GM19395 (cell line): ENCODE data around the gene ERICH4.

Experiments
- ATAC-seq: cut with Tn5 transposase; IDR thresholded peaks from one replicate; pipeline ENCODE4 v1.9.1; 2021; ENCODE audit warnings: mild to moderate bottlenecking, moderate library complexity; ENCODE audit not compliant: unreplicated experiment

Gene ERICH4

GRCh38 chr19:41413947-41414346 is 29.0 kb upstream of the ERICH4 start:
- no peak for ATAC-seq

GRCh38 chr19:41414461-41414860 is 28.5 kb upstream of the ERICH4 start:
- ATAC-seq = no peak

GRCh38 chr19:41415154-41415571 is 27.8 kb upstream of the ERICH4 start:
- no peak for ATAC-seq

GRCh38 chr19:41416194-41416674 is 26.7 kb upstream of the ERICH4 start:
- no peak for ATAC-seq

- ATAC-seq = no peak
These were observed 22.7 kb upstream of the ERICH4 start for GRCh38 chr19:41420101-41420880.

- no peak for ATAC-seq
These were observed 21.6 kb upstream of the ERICH4 start for GRCh38 chr19:41421314-41421713.

- ATAC-seq = no peak
These were observed 21.0 kb upstream of the ERICH4 start for GRCh38 chr19:41421973-41422372.

- ATAC-seq = no peak
These were observed 20.5 kb upstream of the ERICH4 start for GRCh38 chr19:41422456-41422855.

- ATAC-seq = no peak
These were observed 20.0 kb upstream of the ERICH4 start for GRCh38 chr19:41422955-41423354.

GRCh38 chr19:41424335-41425173 is 18.4 kb upstream of the ERICH4 start:
- no peak for ATAC-seq

GRCh38 chr19:41425174-41426115 is 17.5 kb upstream of the ERICH4 start:
- ATAC-seq = no peak

GRCh38 chr19:41426116-41426841 is 16.7 kb upstream of the ERICH4 start:
- ATAC-seq = no peak

GRCh38 chr19:41426952-41427646 is 15.9 kb upstream of the ERICH4 start, which contains the start of gene B3GNT8:
B3GNT8 (minus strand) TSS chr19:41427374; CDS start chr19:41426778, 596 bp downstream.
- no peak for ATAC-seq

GRCh38 chr19:41427647-41428480 is 15.1 kb upstream of the ERICH4 start:
- ATAC-seq = no peak

GRCh38 chr19:41428481-41428859 is 14.5 kb upstream of the ERICH4 start:
- no peak for ATAC-seq

GRCh38 chr19:41430922-41431321 is 12.0 kb upstream of the ERICH4 start:
- ATAC-seq = no peak

- no peak for ATAC-seq
These were observed 11.2 kb upstream of the ERICH4 start for GRCh38 chr19:41431426-41432386.
